ENCODE results near the gene XXYLT1. TPM values are rescaled to one million over a fixed set of nuclear protein-coding genes. Genes with fewer than 3 reads are reported as not detected.
"Not testable (repeated sequence)": the region's sequence is repeated elsewhere in the genome, so short reads cannot be mapped to it uniquely, and the experiment has no call there.

The XXYLT1 gene
- total RNA-seq, 3 donors from 2014 or later, result 7.2 to 13.0 (median 10.8) TPM

- Histone ChIP-seq H3K9me3 (no peaks in the 10 kb centered on the region), H3K4me1 (no peaks in the 10 kb centered on the region), H3K27ac (no peak overlapping the region), H3K27me3 (no peaks in the 10 kb centered on the region), H3K36me3 (no peaks in the 10 kb centered on the region), H3K4me3 (no peak overlapping the region)
- no peak for TF ChIP-seq CTCF (IDR thresholded peaks at IDR 0.05)
- no peak for TF ChIP-seq POLR2AphosphoS5 (IDR thresholded peaks at IDR 0.05)
- no peak for TF ChIP-seq POLR2A (IDR thresholded peaks at IDR 0.05)
- no peak for DNase-seq (ENCODE audit: low spot score in 2 of 2)
- intact Hi-C loops (cut with DNase I; ENCODE audit: low total_unique reads), result no loop called here
These were observed 34.7 kb downstream of the XXYLT1 start for GRCh38 chr3:195236076-195236798.

- TF ChIP-seq POLR2AphosphoS5 (IDR thresholded peaks at IDR 0.05), result no peak
- no peak for TF ChIP-seq CTCF (IDR thresholded peaks at IDR 0.05)
- TF ChIP-seq POLR2A (IDR thresholded peaks at IDR 0.05), result no peak
- no peaks in the 10 kb centered on the region for H3K36me3 ChIP-seq
- no peak overlapping the region for H3K27ac ChIP-seq
- H3K4me3 ChIP-seq, result no peak overlapping the region
- intact Hi-C loops (cut with DNase I; ENCODE audit: low total_unique reads), result no loop called here
- no peaks in the 10 kb centered on the region for H3K27me3 ChIP-seq
- no peak for DNase-seq (ENCODE audit: low spot score in 2 of 2)
- H3K9me3 ChIP-seq, result no peaks in the 10 kb centered on the region
- H3K4me1 ChIP-seq, result no peaks in the 10 kb centered on the region
These were observed 40.7 kb downstream of the XXYLT1 start for GRCh38 chr3:195230244-195230643.

- H3K4me3 ChIP-seq; H3K4me1 ChIP-seq; intact Hi-C loops (cut with DNase I; ENCODE audit: low total_unique reads); H3K27ac ChIP-seq; H3K36me3 ChIP-seq; H3K9me3 ChIP-seq; H3K27me3 ChIP-seq: not testable (repeated sequence)
- DNase-seq (ENCODE audit: low spot score in 2 of 2), result peak in 1 of 2 donors; percentile 10
These were observed 42.1 kb downstream of the XXYLT1 start for GRCh38 chr3:195228886-195229285.

GRCh38 chr3:195227871-195228270 is 43.1 kb downstream of the XXYLT1 start:
- peak in 1 of 2 donors; percentile 33 for DNase-seq (ENCODE audit: low spot score in 2 of 2)
- Histone ChIP-seq H3K4me3 (no peak overlapping the region), H3K27me3 (no peaks in the 10 kb centered on the region), H3K27ac (no peak overlapping the region), H3K36me3 (no peaks in the 10 kb centered on the region), H3K4me1 (no peaks in the 10 kb centered on the region), H3K9me3 (no peaks in the 10 kb centered on the region)
- no peak for TF ChIP-seq CTCF (IDR thresholded peaks at IDR 0.05)
- TF ChIP-seq POLR2A (IDR thresholded peaks at IDR 0.05), result no peak
- no peak for TF ChIP-seq POLR2AphosphoS5 (IDR thresholded peaks at IDR 0.05)
- intact Hi-C loops (cut with DNase I; ENCODE audit: low total_unique reads), result no loop called here

GRCh38 chr3:195226900-195227447 is 44.0 kb downstream of the XXYLT1 start:
- Histone ChIP-seq H3K4me1 (no peaks in the 10 kb centered on the region), H3K4me3 (no peak overlapping the region), H3K9me3 (no peaks in the 10 kb centered on the region), H3K27me3 (no peaks in the 10 kb centered on the region), H3K27ac (no peak overlapping the region), H3K36me3 (no peaks in the 10 kb centered on the region)
- DNase-seq (ENCODE audit: low spot score in 2 of 2), result peak in 1 of 2 donors; percentile 48
- TF ChIP-seq CTCF (IDR thresholded peaks at IDR 0.05) (peak in 1 of 3 donors; percentile 14), POLR2A (IDR thresholded peaks at IDR 0.05) (no peak)
- intact Hi-C loops (cut with DNase I; ENCODE audit: low total_unique reads), result no loop called here
